ENCODE data around the gene BLTP2.
A peak's percentile ranks its signal among the peaks of the same experiment; 100 is the strongest.

The BLTP2 gene

GRCh38 chr17:28646039-28646754 lies 1.2 kb upstream of the BLTP2 start:
- peak overlapping the region; percentile 91 for H3K4me3 ChIP-seq (ENCODE audit: low read depth, low read length, poor library complexity, severe bottlenecking)
- TF ChIP-seq CTCF (IDR thresholded peaks at IDR 0.05; ENCODE audit: low read length) (no peak), EZH2 (IDR thresholded peaks at IDR 0.05; ENCODE audit: borderline replicate concordance, low read length) (no peak)
- H3K27ac ChIP-seq (ENCODE audit: low read depth, low read length, poor library complexity, severe bottlenecking) = peak overlapping the region; percentile 80
- no peak overlapping the region for H2AFZ ChIP-seq (ENCODE audit: low read length)
- peaks cover 13% of the 10 kb centered on the region for H3K79me2 ChIP-seq (ENCODE audit: insufficient read depth, low read length)
- H3K9me3 ChIP-seq (ENCODE audit: low read length) = no peaks in the 10 kb centered on the region
- peak overlapping the region; percentile 64 for H3K4me2 ChIP-seq (ENCODE audit: low read length)
- no peaks in the 10 kb centered on the region for H3K27me3 ChIP-seq (ENCODE audit: insufficient read depth, low read length)
- H4K20me1 ChIP-seq (ENCODE audit: insufficient read depth, low read length) = no peaks in the 10 kb centered on the region
- H3K9ac ChIP-seq (ENCODE audit: low read length) = peak overlapping the region; percentile 66
- H3K9me2 ChIP-seq (ENCODE audit: low read depth, low read length) = no peaks in the 10 kb centered on the region
- H3F3A ChIP-seq (ENCODE audit: insufficient read depth, low read length) = no peaks in the 10 kb centered on the region
- peaks cover 37% of the 10 kb centered on the region for H3K36me3 ChIP-seq (ENCODE audit: insufficient read depth, low read length)
- peaks cover 27% of the 10 kb centered on the region for H3K4me1 ChIP-seq (ENCODE audit: insufficient read depth, low read length, severe bottlenecking)

- no peaks in the 10 kb centered on the region for H4K20me1 ChIP-seq (ENCODE audit: insufficient read depth, low read length)
- peaks cover 27% of the 10 kb centered on the region for H3K4me1 ChIP-seq (ENCODE audit: insufficient read depth, low read length, severe bottlenecking)
- peak overlapping the region; percentile 91 for H3K4me3 ChIP-seq (ENCODE audit: low read depth, low read length, poor library complexity, severe bottlenecking)
- peaks cover 38% of the 10 kb centered on the region for H3K36me3 ChIP-seq (ENCODE audit: insufficient read depth, low read length)
- peak overlapping the region; percentile 64 for H3K4me2 ChIP-seq (ENCODE audit: low read length)
- H2AFZ ChIP-seq (ENCODE audit: low read length) = no peak overlapping the region
- TF ChIP-seq CTCF (IDR thresholded peaks at IDR 0.05; ENCODE audit: low read length) = no peak
- TF ChIP-seq EZH2 (IDR thresholded peaks at IDR 0.05; ENCODE audit: borderline replicate concordance, low read length) = no peak
- H3K9me2 ChIP-seq (ENCODE audit: low read depth, low read length) = no peaks in the 10 kb centered on the region
- H3F3A ChIP-seq (ENCODE audit: insufficient read depth, low read length) = no peaks in the 10 kb centered on the region
- peak overlapping the region; percentile 80 for H3K27ac ChIP-seq (ENCODE audit: low read depth, low read length, poor library complexity, severe bottlenecking)
- no peaks in the 10 kb centered on the region for H3K27me3 ChIP-seq (ENCODE audit: insufficient read depth, low read length)
- no peaks in the 10 kb centered on the region for H3K9me3 ChIP-seq (ENCODE audit: low read length)
- peak overlapping the region; percentile 66 for H3K9ac ChIP-seq (ENCODE audit: low read length)
- H3K79me2 ChIP-seq (ENCODE audit: insufficient read depth, low read length) = peaks cover 13% of the 10 kb centered on the region
Observed at GRCh38 chr17:28645576-28645939, 600 bp upstream of the BLTP2 start.

GRCh38 chr17:28643983-28644786 lies 773 bp downstream of the BLTP2 start:
- no peaks in the 10 kb centered on the region for H3K27me3 ChIP-seq (ENCODE audit: insufficient read depth, low read length)
- H4K20me1 ChIP-seq (ENCODE audit: insufficient read depth, low read length) = no peaks in the 10 kb centered on the region
- peaks cover 27% of the 10 kb centered on the region for H3K4me1 ChIP-seq (ENCODE audit: insufficient read depth, low read length, severe bottlenecking)
- H3K27ac ChIP-seq (ENCODE audit: low read depth, low read length, poor library complexity, severe bottlenecking) = peak overlapping the region; percentile 54
- H3K4me2 ChIP-seq (ENCODE audit: low read length) = peak overlapping the region; percentile 91
- peaks cover 50% of the 10 kb centered on the region for H3K36me3 ChIP-seq (ENCODE audit: insufficient read depth, low read length)
- TF ChIP-seq EZH2 (IDR thresholded peaks at IDR 0.05; ENCODE audit: borderline replicate concordance, low read length) = no peak
- peak; percentile 54 for TF ChIP-seq CTCF (IDR thresholded peaks at IDR 0.05; ENCODE audit: low read length)
- no peaks in the 10 kb centered on the region for H3K9me3 ChIP-seq (ENCODE audit: low read length)
- H3K9ac ChIP-seq (ENCODE audit: low read length) = peak overlapping the region; percentile 96
- H3K9me2 ChIP-seq (ENCODE audit: low read depth, low read length) = no peaks in the 10 kb centered on the region
- no peaks in the 10 kb centered on the region for H3F3A ChIP-seq (ENCODE audit: insufficient read depth, low read length)
- peak overlapping the region; percentile 91 for H3K4me3 ChIP-seq (ENCODE audit: low read depth, low read length, poor library complexity, severe bottlenecking)
- no peak overlapping the region for H2AFZ ChIP-seq (ENCODE audit: low read length)
- H3K79me2 ChIP-seq (ENCODE audit: insufficient read depth, low read length) = peaks cover 13% of the 10 kb centered on the region
